Nephron (organoid): ENCODE measurements around the gene ETV6.

Experiments
- H3K27ac Mint-ChIP-seq, 3 experiments: 2 replicates each; pipeline ENCODE4 v1.8.0; 2020; ENCODE audit warnings: mixed read lengths in 3 of 3, mild to moderate bottlenecking in 2 of 3, moderate library complexity in 1 of 3
- H3K27me3 Mint-ChIP-seq: 2 replicates; pipeline ENCODE4 v1.8.0; 2021; ENCODE audit warnings: low read depth, mild to moderate bottlenecking, moderate library complexity, mixed read lengths
- H3K36me3 Mint-ChIP-seq: 2 replicates; pipeline ENCODE4 v1.8.0; 2020; ENCODE audit warnings: low read depth, mixed read lengths
- H3K4me1 Mint-ChIP-seq: 2 replicates; pipeline ENCODE4 v1.8.0; 2020; ENCODE audit warnings: mixed read lengths
- H3K4me3 Mint-ChIP-seq, 3 experiments: 2 replicates each; pipeline ENCODE4 v1.8.0; 2020; ENCODE audit warnings: mild to moderate bottlenecking in 3 of 3, mixed read lengths in 3 of 3, moderate library complexity in 2 of 3
- H3K9me3 Mint-ChIP-seq: 2 replicates; pipeline ENCODE4 v1.8.0; 2020; ENCODE audit warnings: mixed read lengths
- TF ChIP-seq, protein P1 (sequence below), 3 experiments: fragments of 200-600 bp; sonication (generic); IDR thresholded peaks; one replicate each; pipeline ENCODE4 v1.5.0; 2021; ENCODE audit warnings: antibody characterized with exemption in 3 of 3; ENCODE audit not compliant: unreplicated experiment in 3 of 3

The ETV6 gene

DNA sequence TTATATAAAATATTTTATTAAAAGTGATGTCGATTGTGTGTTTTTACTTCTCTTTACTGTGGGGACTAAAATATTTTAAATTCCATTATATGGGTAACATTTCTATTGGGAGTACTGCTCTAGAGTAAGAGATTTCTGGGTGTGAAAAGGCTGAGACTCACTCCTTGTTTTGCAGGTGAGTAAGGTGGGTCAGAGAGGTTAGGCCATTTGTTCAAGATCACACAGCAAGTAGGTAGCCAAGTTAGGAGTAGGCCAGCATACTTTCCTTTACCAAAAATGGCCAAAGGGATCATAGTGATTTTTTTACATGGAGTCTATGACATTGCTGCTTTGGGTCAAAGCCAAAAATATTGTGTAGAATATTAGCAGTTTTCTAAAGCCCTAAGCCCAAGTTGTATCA is 138.0 kb downstream of the ETV6 start:
- TF ChIP-seq, protein P1, sequence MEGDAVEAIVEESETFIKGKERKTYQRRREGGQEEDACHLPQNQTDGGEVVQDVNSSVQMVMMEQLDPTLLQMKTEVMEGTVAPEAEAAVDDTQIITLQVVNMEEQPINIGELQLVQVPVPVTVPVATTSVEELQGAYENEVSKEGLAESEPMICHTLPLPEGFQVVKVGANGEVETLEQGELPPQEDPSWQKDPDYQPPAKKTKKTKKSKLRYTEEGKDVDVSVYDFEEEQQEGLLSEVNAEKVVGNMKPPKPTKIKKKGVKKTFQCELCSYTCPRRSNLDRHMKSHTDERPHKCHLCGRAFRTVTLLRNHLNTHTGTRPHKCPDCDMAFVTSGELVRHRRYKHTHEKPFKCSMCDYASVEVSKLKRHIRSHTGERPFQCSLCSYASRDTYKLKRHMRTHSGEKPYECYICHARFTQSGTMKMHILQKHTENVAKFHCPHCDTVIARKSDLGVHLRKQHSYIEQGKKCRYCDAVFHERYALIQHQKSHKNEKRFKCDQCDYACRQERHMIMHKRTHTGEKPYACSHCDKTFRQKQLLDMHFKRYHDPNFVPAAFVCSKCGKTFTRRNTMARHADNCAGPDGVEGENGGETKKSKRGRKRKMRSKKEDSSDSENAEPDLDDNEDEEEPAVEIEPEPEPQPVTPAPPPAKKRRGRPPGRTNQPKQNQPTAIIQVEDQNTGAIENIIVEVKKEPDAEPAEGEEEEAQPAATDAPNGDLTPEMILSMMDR (IDR thresholded peaks at IDR 0.05; ENCODE audit: unreplicated experiment in 3 of 3) = no peak
- no peaks in the 10 kb centered on the region for H3K27me3 Mint-ChIP-seq
- no peak overlapping the region for H3K27ac Mint-ChIP-seq
- H3K4me3 Mint-ChIP-seq = no peak overlapping the region
- peaks cover 46% of the 10 kb centered on the region for H3K4me1 Mint-ChIP-seq
- H3K36me3 Mint-ChIP-seq = peaks cover 9% of the 10 kb centered on the region
- H3K9me3 Mint-ChIP-seq = no peaks in the 10 kb centered on the region

DNA sequence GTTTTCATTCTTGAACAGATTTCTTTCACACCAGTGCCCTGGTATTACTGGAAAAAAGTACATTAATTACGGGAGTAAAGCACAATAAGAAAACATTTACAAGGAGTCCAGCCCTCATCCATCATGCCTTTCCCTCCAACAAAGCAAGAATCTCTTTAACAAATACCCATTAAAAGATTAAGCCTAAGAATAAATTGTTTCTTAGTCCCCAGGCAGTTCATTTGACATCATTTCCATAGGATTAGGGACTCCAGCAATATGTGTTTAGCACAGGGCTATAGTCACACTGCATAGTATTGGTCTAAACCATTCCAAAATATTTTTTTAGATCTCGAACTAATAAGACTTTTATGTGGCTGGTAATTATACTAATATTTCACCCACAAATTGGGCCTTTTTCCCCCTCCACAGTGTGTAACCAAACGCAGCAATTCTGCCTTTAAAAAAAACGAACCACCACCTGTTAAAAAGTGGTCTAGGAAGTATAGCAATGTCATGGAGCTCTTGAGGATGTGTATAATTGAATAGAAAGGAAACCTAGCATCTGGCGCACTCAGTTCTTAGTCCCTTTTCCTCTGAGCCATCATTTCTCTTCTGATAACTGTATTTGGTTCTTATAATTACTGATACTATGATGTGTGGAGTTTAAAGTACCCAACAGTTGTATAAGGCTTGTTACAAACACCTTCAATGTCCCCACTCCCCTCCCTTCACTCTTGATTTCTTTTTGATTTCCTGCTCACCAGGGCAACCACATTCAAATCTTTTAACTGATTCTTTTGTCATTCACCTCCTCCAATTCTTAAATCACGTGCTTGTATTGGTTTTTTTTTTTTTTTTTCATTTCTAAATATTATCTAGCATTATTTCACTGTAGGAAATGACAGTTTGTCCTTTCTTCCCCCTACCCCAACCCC is 138.7 kb downstream of the ETV6 start:
- Mint-ChIP-seq H3K4me3 (no peak overlapping the region), H3K36me3 (peaks cover 9% of the 10 kb centered on the region), H3K4me1 (peaks cover 40% of the 10 kb centered on the region), H3K9me3 (no peaks in the 10 kb centered on the region), H3K27me3 (no peaks in the 10 kb centered on the region), H3K27ac (peak overlapping the region in 2 of 3 experiments; percentile 27 to 35)
- TF ChIP-seq, protein P1 (IDR thresholded peaks at IDR 0.05; ENCODE audit: unreplicated experiment in 3 of 3) = no peak

DNA sequence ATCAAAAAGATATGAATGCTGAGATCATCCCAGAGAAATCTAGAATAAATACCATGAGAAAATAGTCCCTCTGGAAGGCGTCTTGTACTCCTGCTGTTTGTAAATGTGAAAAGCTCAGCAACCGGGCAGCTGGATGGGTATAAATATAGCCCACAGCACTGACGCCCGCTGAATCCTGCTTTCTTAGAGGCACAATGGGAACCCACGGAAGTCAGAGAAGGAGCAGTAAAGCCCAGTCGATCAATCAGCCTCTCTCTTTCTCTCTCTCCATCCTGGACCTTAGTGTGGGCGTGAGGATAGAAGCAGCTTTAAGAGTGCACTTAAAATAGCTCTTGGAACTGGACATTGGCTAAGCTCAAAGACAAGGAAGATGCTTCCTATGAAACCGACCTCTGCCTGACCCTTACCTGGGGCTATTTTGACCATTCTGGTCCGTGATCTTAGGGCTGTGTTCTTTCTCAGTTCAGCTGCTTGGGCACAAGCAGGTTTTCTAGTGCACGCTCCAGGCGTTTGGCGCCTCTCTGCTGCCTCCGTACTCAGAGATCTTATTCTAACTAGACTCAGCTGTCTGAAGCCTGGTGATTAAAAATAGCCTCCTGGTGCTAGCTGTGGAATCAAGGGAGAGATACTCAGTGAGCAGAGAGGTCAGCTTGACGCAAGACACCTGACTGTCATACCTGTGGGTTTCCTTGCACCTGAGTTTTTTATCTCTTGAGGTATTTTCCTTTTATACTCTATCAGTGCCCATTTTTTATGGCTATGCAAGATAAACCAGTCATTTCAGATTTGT is 144.6 kb downstream of the ETV6 start:
- TF ChIP-seq, protein P1 (IDR thresholded peaks at IDR 0.05; ENCODE audit: unreplicated experiment in 3 of 3) = no peak
- H3K27me3 Mint-ChIP-seq = no peaks in the 10 kb centered on the region
- H3K4me1 Mint-ChIP-seq = peaks cover 64% of the 10 kb centered on the region
- peak overlapping the region in 2 of 3 experiments; percentile 10 to 28 for H3K4me3 Mint-ChIP-seq
- H3K36me3 Mint-ChIP-seq = peaks cover 18% of the 10 kb centered on the region
- peak overlapping the region; percentile 48 to 77 (median 54) for H3K27ac Mint-ChIP-seq
- no peaks in the 10 kb centered on the region for H3K9me3 Mint-ChIP-seq

DNA sequence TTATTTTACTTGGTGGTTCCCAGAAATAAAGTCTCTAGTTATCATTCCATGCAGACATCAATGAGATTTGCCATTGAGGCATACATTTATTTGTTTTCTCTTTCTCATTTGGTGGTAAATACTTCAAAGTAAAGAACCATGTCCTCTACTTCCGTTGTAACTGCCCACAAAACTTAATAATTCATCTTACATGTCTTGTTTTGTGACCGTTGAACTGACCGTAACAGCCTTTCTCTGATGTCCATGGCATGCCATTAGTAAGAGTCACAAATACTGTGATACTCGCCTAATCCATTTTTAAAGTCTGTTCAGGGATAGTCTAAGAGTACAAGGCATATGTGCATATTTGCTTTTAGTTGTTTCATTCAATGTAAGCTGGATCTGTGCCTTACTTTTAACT is 145.3 kb downstream of the ETV6 start:
- TF ChIP-seq, protein P1 (IDR thresholded peaks at IDR 0.05; ENCODE audit: unreplicated experiment in 3 of 3) = no peak
- Mint-ChIP-seq H3K4me3 (no peak overlapping the region), H3K27ac (peak overlapping the region in 2 of 3 experiments; percentile 36 to 77), H3K27me3 (no peaks in the 10 kb centered on the region), H3K36me3 (peaks cover 18% of the 10 kb centered on the region), H3K4me1 (peaks cover 64% of the 10 kb centered on the region), H3K9me3 (no peaks in the 10 kb centered on the region)

DNA sequence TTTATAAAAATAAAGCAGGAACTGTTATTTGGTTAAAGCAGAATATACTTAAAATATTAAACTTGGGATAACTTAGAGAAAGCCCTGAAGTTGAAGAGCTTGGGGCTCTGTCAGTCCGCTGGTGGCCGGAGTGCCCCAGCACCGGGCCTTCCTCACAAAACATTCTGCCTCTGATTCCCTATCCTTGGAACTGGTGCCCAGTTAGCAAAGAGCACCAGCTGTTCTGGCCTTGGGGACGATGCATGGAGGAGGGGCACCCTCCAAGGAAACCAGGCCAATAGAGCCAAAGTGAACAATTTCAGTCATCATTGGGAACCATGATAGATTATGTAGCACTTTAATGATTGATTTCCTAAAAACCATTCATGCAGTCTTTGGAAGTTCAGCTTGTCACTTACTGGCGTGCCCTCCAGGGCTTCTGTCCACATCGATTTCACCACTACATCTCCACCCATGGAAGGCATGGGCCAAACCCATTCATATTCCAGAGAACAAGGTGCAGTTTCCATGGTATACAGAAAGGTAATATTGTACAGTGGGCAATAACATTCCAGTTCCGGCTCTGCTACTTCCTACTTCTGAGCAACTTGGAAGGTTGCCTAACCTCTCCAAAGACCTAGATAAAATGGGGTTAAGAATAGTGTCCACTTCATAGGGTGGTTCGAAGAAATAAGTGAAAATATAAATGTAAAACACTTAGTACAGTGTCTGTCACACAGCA is 145.9 kb downstream of the ETV6 start:
- TF ChIP-seq, protein P1 (IDR thresholded peaks at IDR 0.05; ENCODE audit: unreplicated experiment in 3 of 3) = no peak
- Mint-ChIP-seq H3K4me1 (peaks cover 64% of the 10 kb centered on the region), H3K4me3 (no peak overlapping the region), H3K9me3 (no peaks in the 10 kb centered on the region), H3K36me3 (peaks cover 15% of the 10 kb centered on the region), H3K27ac (peak overlapping the region; percentile 43 to 77 (median 59)), H3K27me3 (no peaks in the 10 kb centered on the region)
